ENCODE measurements around the gene SPATA2L.

The SPATA2L gene

DNA sequence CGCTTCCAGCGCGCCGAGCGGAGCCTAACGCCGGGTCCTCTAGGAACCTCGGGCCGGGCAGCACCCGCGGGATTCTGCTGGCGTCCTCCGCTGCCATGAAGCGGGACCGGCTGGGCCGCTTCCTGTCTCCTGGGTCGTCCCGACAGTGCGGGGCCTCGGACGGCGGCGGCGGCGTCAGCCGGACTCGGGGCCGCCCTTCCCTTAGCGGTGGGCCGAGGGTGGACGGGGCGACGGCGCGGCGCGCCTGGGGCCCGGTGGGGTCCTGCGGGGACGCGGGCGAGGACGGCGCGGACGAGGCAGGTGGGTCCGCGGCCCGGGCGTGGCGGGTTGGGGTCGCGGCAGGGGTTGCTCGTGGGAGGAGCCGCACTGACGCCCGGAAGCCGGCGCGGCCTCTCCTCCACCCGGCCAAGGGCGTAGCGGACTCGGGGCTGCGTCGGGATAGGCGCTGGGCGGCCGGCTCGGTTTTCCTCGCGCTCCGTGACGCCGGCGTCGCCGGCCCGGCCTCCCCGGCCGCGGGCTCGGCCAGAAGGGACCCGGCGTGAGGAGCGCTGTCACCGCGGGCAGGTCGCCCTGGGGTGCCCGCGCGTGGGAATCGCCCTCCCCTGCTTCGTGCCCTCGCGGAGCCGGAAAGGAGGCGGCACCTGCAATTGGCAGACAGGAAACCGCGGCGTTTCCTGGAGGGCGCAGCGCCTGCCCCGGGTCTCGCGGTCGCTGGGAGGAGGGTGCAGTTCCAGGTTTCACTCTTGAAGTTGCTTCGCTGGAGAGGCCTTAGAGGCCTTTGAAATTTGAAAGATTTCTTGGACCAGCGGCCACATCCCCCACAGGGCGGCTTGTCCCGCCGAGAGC, 20.3 kb upstream of the SPATA2L start:
- TF ChIP-seq, protein P1, sequence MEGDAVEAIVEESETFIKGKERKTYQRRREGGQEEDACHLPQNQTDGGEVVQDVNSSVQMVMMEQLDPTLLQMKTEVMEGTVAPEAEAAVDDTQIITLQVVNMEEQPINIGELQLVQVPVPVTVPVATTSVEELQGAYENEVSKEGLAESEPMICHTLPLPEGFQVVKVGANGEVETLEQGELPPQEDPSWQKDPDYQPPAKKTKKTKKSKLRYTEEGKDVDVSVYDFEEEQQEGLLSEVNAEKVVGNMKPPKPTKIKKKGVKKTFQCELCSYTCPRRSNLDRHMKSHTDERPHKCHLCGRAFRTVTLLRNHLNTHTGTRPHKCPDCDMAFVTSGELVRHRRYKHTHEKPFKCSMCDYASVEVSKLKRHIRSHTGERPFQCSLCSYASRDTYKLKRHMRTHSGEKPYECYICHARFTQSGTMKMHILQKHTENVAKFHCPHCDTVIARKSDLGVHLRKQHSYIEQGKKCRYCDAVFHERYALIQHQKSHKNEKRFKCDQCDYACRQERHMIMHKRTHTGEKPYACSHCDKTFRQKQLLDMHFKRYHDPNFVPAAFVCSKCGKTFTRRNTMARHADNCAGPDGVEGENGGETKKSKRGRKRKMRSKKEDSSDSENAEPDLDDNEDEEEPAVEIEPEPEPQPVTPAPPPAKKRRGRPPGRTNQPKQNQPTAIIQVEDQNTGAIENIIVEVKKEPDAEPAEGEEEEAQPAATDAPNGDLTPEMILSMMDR (IDR thresholded peaks at IDR 0.05; ENCODE audit: low read depth, low read length, missing control alignments): no peak
- peak overlapping the region; percentile 72 for H3K4me3 ChIP-seq (replicated peaks; ENCODE audit: low read depth, low read length)
- no peak for DNase-seq (ENCODE audit: extremely low read depth, low read depth)

DNA sequence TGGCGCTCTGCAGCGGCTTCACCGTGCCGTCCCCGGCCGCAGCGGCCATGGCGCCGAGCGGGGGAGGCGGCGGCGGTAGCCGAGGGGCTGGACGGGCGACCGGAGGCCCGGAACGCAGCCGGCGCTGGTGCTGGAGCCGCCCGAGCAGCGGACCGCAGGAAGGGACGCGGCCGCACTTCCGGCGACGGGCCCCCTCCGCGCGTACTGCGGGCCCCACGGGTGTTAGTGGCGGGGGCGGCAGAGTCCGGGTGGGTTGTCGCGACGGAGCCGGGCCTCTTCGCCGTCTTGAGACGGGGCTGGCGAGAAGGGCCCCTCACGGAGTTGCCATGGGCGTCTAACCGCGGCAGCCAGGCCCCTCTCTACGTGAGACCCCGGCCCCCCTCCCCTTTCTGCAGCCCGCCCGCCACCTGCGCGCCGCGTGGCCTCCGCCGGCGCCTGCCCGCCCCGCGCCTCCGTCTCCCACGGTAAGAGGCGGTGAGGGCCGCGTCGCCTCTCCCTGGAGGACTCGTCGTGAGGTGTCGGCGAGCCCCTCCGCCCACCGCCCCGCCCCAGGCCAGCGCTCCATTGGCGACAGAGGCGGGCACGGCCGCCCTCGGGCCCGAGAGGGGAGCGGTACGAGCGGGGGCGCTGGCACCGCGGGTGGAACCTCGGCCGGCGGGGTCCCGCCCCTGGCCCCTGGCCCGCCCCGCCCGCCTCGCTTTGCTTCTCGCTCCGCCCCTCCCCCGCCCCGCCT, 19.5 kb upstream of the SPATA2L start, which contains the start of the genes VPS9D1 and ZNF276:
TSS of gene VPS9D1 (minus strand) at position 86 of the 733 bp plus-strand sequence. CDS start at position 49, 37 bp downstream.
TSS of gene ZNF276 (plus strand) at position 725 of the 733 bp plus-strand sequence. CDS start 104 bp downstream, outside the sequence.
- H3K4me3 ChIP-seq (replicated peaks; ENCODE audit: low read depth, low read length): peak within 1 kb of the TSS; percentile 72
- DNase-seq (ENCODE audit: extremely low read depth, low read depth): peak; percentile 26
- TF ChIP-seq, protein P1 (IDR thresholded peaks at IDR 0.05; ENCODE audit: low read depth, low read length, missing control alignments): no peak

DNA sequence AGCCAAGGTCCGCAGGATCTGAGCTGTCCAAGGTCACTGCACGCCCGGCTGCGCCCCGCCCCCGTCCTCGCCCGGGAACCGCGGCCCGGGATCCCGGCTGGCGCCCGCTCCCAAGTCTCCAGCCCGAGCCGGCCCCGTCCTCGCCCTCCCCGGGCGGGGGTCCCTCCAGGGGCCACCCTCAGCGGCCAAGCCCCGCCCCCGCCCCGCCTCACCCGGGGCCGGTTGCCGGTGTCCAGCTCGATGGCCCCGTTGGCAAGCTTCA, 19.0 kb upstream of the SPATA2L start:
- no peak for DNase-seq (ENCODE audit: extremely low read depth, low read depth)
- H3K4me3 ChIP-seq (replicated peaks; ENCODE audit: low read depth, low read length): peak overlapping the region; percentile 72
- TF ChIP-seq, protein P1 (IDR thresholded peaks at IDR 0.05; ENCODE audit: low read depth, low read length, missing control alignments): no peak

DNA sequence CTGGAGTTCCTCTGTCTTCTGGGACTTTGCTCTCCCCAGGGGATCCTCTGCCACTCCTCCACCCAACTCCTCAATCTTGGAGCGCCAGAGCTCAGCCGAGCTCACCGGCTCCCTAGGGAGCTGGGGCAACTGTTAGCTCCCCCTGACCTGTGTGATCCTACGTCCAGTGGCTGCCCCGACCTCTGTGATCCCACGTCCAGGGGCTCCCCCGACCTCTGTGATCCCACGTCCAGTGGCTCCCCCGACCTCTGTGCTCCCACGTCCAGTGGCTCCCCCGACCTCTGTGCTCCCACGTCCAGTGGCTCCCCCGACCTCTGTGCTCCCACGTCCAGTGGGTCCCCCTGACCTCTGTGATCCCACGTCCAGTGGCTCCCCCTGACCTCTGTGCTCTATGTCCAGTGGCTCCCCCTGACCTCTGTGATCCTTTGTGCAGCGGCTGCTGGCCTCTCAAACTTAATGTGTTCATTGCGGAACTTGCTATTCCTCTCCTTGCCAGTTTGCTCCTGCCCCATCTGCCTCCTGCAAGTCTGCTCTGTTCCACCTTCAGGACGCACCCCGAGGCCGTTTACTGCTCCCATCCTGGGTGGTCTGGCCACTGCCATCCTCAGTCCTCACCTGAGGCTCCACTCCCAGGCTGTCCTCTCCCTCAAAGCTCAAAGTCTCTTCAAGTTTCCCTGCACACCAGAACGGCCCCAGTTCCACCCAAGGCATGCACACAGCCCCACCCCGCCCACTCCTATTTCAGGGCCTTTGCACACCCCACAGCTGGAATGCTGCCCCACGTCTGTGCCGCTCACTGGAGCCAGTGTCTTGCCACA, 16.4 kb upstream of the SPATA2L start:
- TF ChIP-seq, protein P1 (IDR thresholded peaks at IDR 0.05; ENCODE audit: low read depth, low read length, missing control alignments): no peak
- no peak overlapping the region for H3K4me3 ChIP-seq (replicated peaks; ENCODE audit: low read depth, low read length)
- DNase-seq (ENCODE audit: extremely low read depth, low read depth): no peak

DNA sequence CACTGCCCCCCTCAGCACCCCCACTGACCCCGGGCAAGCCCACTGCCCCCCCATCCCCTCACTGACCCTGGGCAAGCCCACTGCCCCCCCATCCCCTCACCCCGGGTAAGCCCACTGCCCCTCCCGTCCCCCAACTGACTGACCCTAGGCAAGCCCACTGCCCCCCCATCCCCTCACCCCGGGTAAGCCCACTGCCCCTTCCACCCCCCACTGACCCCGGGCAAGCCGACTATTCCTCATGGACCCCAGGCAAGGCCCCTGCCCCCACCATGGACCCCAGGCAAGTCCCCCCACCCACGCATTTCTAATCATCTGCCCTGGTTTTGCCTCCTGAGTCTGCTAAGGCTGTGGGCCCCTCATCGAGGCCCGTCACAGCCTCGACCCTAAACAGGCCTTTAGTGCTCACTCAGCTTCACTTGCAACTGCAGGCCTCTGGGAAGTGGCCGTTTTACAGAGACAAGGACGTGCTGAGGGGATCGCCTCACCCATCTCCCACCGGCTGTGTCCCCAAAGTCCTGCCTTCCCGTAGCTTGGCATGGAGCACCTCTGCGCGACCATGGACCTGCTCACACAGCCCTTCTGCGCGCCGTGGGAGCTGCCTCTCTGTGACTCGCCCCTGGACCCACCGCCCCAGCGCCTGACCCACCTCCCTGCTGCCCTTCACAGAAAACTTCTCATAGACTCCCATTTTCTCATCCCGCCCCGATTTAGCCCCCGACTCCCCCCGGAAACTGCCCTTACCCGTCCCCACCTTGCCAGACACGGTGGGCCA, 15.6 kb upstream of the SPATA2L start:
- H3K4me3 ChIP-seq (replicated peaks; ENCODE audit: low read depth, low read length): no peak overlapping the region
- TF ChIP-seq, protein P1 (IDR thresholded peaks at IDR 0.05; ENCODE audit: low read depth, low read length, missing control alignments): no peak
- DNase-seq (ENCODE audit: extremely low read depth, low read depth): no peak

DNA sequence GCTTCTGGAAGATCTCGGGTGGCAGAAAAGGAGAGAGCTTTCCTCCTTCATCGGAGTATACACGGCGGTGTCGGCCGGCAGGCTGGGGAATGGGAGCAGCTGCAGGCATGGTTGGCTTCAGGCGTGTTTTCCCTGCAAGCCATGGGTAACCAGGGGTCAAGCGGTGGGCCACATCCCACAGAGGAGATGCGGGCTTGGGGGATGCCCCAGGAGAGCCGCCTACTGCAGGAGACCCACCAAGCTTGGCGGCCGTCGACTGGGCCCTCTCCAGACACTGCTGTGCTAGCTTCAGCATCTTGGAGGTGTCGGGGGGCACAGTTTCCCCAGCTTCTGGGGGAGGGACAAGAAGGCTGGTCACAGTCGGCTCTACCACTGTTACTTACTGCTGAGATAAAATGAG, 15.0 kb upstream of the SPATA2L start:
- H3K4me3 ChIP-seq (replicated peaks; ENCODE audit: low read depth, low read length): no peak overlapping the region
- TF ChIP-seq, protein P1 (IDR thresholded peaks at IDR 0.05; ENCODE audit: low read depth, low read length, missing control alignments): no peak
- DNase-seq (ENCODE audit: extremely low read depth, low read depth): no peak

All from HFF-Myc (cell line).